HG02642 (cell line): Measurements from ENCODE around the gene ADAM10.

Experiments used
- ATAC-seq: cut with Tn5 transposase; IDR thresholded peaks from one replicate; pipeline ENCODE4 v1.9.1; 2021; ENCODE audit warnings: mild to moderate bottlenecking; ENCODE audit not compliant: unreplicated experiment, poor library complexity

The ADAM10 gene

GRCh38 chr15:58684036-58684710 lies 65.3 kb downstream of the ADAM10 start:
- ATAC-seq: no peak

- ATAC-seq: no peak
Observed at GRCh38 chr15:58682234-58682633, 67.3 kb downstream of the ADAM10 start.

- no peak for ATAC-seq
Observed at GRCh38 chr15:58678683-58679082, 70.8 kb downstream of the ADAM10 start.

GRCh38 chr15:58677426-58677825 lies 72.1 kb downstream of the ADAM10 start:
- ATAC-seq: no peak

- no peak for ATAC-seq
Observed at GRCh38 chr15:58676766-58677165, 72.7 kb downstream of the ADAM10 start.

- no peak for ATAC-seq
Observed at GRCh38 chr15:58671186-58671585, 78.3 kb downstream of the ADAM10 start.

GRCh38 chr15:58669108-58669507 lies 80.4 kb downstream of the ADAM10 start:
- ATAC-seq: no peak

- no peak for ATAC-seq
Observed at GRCh38 chr15:58666957-58667356, 82.5 kb downstream of the ADAM10 start.

- no peak for ATAC-seq
Observed at GRCh38 chr15:58665672-58666071, 83.8 kb downstream of the ADAM10 start.

- ATAC-seq: no peak
Observed at GRCh38 chr15:58650102-58650501, 99.4 kb downstream of the ADAM10 start.

- no peak for ATAC-seq
Observed at GRCh38 chr15:58649175-58649574, 100.3 kb downstream of the ADAM10 start.

GRCh38 chr15:58643996-58644395 lies 105.5 kb downstream of the ADAM10 start:
- ATAC-seq: no peak

- ATAC-seq: no peak
Observed at GRCh38 chr15:58641660-58642059, 107.8 kb downstream of the ADAM10 start.

- ATAC-seq: no peak
Observed at GRCh38 chr15:58639992-58640391, 109.5 kb downstream of the ADAM10 start.

- ATAC-seq: no peak
Observed at GRCh38 chr15:58639002-58639756, 110.3 kb downstream of the ADAM10 start.

GRCh38 chr15:58632789-58633188 lies 116.7 kb downstream of the ADAM10 start:
- ATAC-seq: no peak

- no peak for ATAC-seq
Observed at GRCh38 chr15:58631319-58631718, 118.2 kb downstream of the ADAM10 start.

- no peak for ATAC-seq
Observed at GRCh38 chr15:58629625-58630024, 119.9 kb downstream of the ADAM10 start.

GRCh38 chr15:58628206-58628947 lies 121.1 kb downstream of the ADAM10 start:
- no peak for ATAC-seq

GRCh38 chr15:58627701-58628100 lies 121.8 kb downstream of the ADAM10 start:
- ATAC-seq: no peak

GRCh38 chr15:58627046-58627445 lies 122.5 kb downstream of the ADAM10 start:
- ATAC-seq: no peak
